HG03139 (cell line): ENCODE measurements around the gene SERAC1.
"Not testable (repeated sequence)": the region's sequence is repeated elsewhere in the genome, so short reads cannot be mapped to it uniquely, and the experiment has no call there.

Source experiments
- ATAC-seq: cut with Tn5 transposase; IDR thresholded peaks from one replicate; pipeline ENCODE4 v1.9.1; 2021; ENCODE audit not compliant: unreplicated experiment

The SERAC1 gene

DNA sequence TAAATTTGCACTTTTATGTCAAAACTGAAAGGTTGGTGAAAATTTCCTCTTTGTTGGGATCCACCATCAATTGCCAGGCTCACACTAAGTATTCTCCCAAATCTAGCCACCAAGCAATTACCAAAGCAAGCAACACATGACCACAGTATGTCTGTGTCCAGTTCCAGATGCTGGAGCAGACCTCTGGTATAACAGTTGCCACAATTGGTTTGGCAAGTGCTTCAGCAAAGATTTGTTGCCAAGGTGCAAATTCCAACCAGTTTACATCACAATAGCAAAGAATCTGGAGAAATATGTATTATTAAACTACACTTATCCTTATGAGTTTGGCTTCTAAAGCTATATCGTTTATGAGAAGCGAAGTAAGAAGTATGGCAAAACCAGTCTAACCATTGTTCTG is 6.5 kb upstream of the SERAC1 start:
- ATAC-seq, result no peak

DNA sequence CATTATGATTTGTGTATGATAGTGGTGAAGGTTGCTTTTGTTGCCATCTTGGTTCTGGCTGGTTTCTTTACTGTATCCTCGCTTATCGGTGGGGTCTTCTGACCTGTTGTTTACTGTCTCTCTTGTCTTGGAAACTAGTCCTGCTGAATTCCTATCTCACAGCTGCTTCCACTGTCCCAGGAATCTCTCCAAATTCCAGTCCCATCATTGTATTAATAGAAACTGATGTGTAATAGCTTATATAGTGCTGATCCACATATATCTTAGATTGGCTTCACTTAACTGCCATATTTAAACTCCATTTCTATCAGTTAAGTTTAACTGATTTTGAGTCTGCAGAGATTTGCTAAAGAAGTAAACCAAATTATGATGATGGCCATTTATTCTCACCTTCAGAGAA is 6.0 kb upstream of the SERAC1 start:
- no peak for ATAC-seq

DNA sequence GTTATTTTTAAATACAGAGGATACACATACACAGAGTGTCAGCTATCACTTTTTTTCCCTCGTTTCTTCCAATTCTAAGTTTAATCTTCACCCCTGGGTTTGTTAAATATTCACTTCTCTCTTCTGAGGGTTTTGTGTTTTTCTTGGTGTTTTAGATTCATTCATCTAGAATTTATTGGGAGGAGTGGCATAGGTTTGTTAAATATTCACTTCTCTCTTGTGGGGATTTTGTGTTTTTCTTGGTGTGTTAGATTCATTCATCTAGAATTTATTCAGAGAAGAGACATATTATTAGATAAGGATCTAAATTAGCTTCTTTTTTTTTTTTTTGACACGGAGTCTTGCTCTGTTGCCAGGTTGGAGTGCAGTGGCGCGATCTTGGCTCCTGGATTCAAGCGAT is 3.9 kb upstream of the SERAC1 start:
- ATAC-seq, result no peak

DNA sequence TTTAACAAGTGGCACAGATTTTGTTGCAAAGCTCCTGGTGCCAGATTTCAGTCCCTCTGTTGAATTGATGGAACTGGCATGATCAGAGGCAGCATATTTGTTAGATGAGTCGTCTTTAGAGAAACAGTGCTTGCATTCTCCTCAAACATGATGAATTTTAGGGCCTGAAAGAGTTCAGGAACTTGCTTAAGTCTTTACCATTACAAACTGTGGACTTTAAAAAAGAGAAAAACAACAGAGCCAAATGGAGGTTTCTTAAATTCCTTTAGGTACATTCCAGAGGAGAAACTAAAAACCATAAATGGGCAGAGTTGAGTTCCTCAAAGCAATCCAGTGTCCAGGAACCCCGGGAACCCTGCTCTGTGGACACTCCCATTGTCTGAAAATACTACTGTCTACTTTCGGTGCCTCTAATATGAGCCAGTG is 2.6 kb upstream of the SERAC1 start:
- no peak for ATAC-seq

DNA sequence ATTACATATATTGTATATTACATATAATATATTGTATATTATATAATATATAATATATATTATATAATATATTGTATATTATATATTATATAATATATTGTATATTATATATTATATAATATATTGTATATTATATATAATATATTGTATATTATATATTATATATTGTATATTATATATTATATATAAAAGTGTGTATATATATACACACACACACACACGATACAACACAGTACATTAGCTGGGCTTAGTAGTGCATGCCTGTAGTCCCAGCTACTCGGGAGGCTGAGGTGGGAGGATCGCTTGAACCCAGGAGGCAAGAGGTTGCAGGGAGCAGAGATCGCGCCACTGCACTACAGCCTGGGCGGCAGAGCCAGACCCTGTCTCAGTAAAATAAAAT is 1.6 kb upstream of the SERAC1 start:
- not testable (repeated sequence) for ATAC-seq

DNA sequence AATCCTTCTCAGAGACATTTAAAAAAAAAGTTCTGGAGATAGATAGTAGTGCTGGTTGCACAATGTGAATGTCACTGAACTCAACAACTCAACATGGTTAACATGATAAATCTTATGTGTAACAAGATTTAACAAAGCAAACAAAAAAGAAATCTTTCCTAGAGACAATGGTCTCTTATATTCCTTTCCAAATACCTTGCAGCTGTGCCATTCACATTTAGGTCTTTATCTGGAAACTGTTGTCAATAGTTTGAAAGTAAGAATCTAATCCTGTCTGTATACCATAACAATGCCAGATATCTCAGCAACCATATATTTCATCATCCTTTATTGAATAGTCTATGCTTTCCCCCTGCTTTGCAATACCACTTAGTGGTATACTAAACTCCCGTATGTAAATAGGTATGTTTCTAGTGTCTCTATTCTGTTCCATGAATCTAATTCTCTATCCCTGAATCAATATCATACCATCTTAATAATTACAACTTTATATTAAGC is 2.1 kb downstream of the SERAC1 start:
- no peak for ATAC-seq

DNA sequence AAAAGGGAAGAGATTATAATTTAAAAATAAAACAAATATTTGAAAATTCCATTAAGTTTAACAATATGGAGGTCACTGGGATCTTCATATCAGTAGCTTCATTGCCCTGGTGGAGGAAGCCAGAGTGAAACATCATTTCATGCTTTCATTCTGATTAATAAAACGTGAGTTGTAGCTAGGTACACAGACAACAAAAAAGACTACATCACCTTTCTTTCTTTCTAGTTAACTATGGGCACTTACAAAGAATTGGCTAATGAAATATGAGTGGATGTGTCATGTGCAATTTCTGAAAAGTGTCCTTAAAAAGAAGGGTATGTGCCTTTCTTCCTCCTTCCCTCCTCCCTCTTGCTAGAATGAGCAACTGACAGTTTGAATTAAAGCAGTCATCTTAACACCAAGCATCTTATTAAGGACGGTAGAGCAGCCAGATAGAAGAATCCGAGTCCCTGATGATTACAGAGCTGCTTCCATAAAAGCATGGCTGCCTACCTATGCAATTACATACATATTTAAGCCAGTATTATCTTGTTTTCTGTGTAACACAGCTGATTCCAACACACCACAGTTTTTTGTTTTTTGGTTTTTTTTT is 3.4 kb downstream of the SERAC1 start:
- ATAC-seq, result no peak

DNA sequence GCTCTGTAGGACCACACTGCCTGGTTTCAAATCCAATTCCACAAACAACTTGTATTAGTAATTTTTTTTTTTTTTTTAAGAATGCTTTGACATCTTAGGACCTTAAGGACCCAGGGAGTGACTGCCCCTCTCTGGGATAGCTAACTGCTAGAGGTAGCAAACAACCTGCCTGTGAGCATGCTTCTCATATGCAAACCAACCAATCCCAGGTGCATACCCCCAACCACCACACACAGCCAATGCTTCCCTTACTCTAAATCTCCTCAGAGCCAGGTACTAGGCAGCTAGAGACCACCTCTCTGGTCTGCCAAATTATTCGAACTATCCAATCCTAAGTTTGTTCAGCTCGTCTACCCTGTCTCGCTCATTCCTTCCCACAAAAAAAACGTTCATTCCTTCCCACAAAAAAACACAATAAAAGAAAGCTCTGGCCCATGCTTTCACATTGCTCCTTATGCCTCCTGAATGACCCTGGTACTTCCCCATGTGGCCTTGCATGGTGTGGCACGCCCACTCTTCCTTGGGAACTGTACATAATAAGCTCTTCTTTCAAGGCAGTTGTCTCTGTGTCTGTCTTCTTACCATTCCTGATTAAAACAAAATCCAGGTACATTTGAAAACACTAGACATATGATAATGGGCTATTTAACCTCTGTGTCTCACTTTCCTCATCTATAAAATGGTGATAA is 6.4 kb downstream of the SERAC1 start:
- ATAC-seq, result no peak

DNA sequence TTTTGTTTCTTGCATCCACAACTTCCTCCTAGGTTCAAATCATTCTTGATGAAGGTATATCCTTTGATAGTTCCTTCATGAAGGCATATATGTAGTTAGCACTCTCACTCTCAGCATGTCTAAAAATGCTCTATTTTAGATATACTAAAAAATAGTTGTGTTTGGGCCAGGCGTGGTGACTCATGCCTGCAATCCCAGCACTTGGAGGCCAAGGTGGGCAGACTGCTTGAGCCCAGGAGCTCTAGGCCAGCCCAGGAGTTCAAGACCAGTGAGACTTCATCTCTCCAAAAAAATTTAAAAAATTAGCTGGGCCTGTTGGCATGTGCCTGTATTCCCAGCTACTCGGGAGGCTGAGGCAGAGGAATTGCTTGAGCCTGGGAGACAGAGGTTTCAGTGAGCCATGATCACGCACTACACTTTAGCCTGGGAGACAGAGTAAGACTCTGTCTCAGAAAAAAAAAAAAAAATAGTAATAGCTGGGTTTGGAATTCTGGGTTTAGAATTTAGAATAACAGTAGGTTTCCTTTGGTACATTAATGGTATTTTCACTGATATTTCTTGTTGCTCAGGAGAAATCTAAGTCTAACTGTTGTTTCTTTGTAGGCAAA is 7.0 kb downstream of the SERAC1 start:
- ATAC-seq, result no peak

DNA sequence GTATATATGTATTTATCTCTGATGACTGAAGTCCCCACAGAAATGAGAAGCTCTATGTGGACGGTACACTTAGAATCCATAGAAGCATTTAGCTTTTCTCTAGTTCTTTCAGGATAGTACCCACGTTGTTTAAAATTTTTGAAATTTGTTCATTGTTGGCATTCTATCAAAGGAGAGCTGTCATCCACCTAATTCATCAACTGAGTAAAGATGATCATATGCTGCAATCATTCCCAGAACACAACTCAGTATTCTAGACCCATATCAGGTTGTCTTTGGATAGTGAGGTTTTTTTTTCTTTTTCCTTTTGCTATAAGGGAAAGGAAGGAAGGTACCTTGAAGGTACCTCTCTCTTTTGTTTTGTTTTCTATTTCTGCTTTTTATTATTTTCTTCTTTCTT is 9.3 kb downstream of the SERAC1 start:
- no peak for ATAC-seq

DNA sequence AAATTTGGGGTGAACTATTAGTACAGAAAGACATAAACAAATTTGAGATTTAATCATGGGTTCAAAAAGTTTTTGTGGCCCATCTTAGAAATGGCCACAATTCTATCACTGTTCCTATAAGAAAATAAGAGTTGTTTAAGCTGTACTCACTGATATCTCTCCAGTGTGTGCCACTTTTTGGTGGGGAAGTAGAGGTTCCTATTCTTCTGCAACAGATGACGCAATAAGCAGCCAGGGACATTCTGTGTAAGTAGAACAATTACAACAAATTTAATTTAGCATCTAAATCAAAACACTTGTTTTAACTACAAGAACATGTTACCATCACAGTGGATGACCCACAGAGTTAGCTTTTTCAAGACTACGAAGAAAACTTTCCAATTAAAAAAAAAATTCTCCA is 9.9 kb downstream of the SERAC1 start:
- ATAC-seq, result no peak

DNA sequence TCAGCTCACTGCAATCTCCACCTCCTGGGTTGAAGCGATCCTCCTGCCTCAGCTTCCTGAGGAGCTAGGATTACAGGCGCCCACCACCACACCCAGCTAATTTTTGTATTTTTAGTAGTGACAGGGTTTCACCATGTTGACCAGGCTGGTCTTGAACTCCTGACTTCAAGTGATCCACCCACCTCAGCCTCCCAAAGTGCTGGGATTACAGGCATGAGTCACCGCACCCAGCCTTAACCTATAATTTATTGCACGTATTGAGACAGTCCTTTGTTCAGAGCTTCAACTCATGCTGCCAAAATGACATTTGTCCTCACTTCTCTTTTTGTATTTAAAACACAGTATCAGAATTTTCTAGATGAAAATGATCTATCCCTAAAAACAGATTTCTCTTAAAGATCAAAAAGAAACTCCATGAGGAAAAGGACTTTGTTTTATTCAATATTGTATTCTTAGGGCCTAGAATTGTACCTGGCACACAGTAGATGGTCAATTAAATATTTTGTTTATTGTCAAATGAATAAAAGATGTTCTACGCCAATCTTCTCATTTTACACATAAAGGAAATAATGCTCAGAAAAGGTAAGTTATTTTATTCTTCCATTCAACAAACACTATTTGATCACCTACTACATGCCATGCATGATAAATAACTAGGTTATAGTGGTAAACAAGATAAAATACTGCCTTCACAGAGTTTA is 10.8 kb downstream of the SERAC1 start:
- no peak for ATAC-seq

DNA sequence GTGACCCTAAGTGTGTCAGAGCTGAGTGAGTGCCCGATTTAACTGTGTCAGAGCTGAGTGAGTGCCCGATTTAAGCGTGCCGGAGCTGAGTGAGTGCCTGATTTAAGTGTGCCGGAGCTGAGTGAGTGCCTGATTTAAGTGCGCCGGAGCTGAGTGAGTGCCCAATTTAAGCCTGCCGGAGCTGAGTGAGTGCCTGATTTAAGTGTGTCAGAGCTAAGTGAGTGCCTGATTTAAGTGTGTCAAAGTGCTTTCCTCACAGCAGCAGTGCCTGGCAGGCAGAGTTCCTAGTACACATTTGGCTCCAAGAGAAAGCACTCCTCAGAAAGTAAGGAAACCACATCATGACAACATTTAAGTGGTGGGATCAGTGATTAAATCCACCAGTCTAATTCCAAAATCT is 13.2 kb downstream of the SERAC1 start:
- no peak for ATAC-seq

DNA sequence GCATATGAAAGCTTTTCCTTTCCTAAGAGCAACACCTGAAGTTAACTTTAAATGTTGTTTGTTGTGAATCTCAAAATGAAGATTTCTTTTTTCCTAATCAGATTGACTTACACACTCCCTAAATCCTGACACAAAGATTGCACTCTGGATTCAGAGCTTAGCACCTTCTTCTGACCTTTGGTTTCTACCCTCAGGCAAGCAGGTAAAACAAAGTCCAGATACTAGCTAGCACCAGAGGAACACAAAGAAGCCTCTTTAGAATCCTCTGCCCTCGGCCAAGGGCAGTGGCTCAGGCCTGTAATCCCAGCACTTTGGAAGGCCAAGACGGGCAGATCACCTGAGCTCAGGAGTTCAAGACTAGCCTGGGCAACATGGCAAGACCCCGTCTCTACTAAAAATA is 14.5 kb downstream of the SERAC1 start:
- ATAC-seq, result no peak

DNA sequence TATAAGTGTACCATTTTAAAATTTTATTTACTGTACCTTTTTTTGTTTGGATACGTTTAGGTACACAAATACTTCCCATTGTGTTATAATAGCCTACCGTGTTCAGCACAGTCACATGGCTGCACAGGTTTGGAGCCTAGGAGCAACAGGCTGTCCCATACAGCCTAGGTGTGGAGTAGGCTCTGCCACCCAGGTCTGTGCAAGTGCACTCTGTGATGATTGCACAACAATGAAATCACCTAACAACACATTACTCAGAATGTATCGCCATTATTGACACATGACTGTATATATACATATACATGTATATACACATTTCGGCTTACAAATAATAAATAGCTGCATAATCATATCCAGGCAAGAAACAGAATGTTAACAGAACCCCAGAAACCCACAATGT is 15.4 kb downstream of the SERAC1 start:
- ATAC-seq, result no peak

DNA sequence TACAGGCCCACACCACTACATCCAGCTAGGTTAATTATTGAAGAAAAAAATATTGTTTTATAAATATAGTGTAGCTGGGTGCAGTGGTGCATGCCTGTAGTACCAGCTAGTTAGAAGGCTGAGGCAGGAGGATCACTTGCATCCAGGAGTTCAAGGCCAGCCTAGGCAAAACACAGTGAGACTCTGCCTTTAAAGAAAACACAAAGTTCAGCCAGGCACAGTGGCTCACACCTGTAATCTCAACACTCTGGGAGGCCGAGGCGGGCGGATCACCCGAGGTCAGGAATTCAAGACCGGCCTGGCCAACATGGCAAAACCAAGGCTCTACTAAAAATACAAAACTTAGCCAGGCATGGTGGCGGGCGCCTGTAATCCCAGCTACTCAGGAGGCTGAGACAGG is 16.0 kb downstream of the SERAC1 start:
- not testable (repeated sequence) for ATAC-seq

DNA sequence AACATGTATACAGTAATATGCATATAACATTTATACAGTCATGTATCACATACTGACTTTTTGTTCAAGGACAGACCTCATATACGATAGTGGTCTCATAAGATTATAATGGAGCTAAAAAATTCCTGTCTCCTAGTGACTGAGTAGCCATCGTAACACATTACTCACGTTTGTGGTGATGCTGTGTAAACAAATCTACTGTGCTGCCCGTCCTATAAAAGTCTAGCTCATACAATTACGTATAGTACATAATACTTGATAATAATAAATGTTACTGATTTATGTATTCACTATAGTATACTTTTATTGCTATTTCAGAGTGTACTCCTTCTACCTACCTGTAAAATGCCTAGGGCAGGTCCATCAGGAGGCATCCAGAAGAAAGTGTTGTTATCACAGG is 17.4 kb downstream of the SERAC1 start:
- no peak for ATAC-seq

DNA sequence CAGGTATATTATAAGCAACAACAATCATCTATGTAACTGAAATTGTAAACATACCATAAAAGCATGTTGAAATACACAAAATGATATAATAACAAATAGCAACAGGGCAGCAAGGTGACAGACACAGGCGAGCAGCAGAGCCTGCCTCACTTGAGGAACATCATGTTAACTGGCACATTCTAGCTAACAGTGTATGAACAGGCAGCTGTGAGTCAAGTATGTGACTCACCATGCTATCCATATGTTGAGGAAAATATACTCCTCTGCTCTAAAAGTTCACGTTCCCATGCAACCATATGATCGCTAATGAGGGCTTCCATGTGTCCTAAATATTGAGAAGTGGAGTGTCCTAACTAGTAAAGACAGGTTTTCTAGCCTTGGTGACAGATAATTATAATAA is 18.4 kb downstream of the SERAC1 start:
- ATAC-seq, result no peak

DNA sequence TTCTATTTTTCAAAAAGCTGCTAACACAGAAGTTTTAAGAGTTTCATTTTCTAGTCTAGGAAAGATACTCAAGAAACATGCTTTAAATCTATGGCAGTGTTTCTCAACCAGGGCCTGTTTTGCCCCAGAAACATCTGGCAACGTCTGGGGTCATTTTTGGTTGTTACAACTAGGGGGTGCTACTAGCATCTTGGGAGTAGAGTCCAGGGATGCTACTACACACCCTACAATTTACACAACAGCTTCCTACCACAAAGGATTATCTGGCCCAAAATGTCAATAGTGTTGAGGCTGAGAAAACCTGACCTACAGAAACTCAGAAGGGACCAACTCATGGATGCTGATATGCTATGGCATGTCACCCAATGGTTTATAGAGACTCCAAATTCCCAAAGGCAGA is 24.4 kb downstream of the SERAC1 start:
- no peak for ATAC-seq

DNA sequence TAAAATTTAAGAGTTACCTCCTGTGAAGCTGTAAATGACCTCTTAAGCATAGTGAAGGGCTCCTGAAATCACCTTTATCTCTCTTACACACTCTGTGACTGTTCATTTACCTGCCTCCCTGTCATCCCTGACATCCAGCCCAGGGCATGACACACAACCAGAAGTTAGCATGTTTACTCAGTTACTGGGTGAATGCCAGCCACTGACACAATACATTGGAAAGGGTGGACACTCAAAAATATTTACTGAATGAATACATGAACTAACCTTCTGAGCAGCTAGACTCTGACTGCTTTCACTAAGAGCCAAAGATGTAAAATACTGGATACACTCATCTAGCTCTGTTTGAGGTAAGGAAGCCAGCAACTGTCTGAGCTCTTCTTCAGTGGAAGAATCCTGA is 25.3 kb downstream of the SERAC1 start:
- ATAC-seq, result no peak

DNA sequence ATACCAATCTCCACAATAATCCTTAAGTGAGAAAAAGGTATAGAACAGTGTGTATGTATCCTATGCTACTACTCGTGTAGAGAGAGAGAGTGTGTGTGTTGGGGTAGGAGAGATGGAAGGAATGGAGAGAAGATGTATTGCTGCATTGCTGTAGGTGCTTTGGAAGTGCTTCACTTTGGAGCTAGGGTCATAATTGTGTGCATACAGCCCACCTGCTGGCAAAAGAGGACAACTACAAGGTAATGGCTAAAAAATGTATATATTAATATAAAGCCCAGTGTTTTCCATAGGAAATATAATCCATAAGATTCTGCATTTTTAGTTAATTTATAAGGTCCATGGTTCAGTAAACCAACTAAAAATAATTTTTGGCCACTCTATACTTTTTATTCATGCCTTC is 36.1 kb downstream of the SERAC1 start:
- no peak for ATAC-seq

DNA sequence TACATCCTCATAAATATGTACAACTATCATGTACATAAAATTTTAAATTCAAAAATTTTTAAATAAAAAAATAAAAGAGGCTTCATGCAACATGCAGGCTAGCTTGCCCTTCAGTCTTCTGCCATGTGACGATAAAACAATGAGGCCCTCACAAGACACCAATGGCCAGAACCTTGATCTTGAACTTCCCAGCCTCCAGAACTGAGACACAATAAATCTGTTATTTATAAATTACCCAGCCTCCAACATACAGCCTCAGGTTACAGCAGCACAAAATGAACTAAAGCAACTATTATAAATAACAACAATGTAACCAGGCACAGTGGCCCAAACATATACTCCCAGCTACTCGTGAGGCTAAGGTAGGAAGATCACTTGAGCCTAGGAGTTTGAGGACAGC is 42.8 kb downstream of the SERAC1 start:
- no peak for ATAC-seq
